ENCODE results near the gene NIPAL1.

GRCh38 chr4:48037117-48037462 is 20.5 kb downstream of the NIPAL1 start:
- TF ChIP-seq POLR2AphosphoS5 (IDR thresholded peaks at IDR 0.05) (no peak), POLR2A (IDR thresholded peaks at IDR 0.05; ENCODE audit: low read depth) (no peak), CTCF (IDR thresholded peaks at IDR 0.05) (no peak), EP300 (IDR thresholded peaks at IDR 0.05) (no peak)
